ENCODE measurements around the gene LRRC25.

DNA sequence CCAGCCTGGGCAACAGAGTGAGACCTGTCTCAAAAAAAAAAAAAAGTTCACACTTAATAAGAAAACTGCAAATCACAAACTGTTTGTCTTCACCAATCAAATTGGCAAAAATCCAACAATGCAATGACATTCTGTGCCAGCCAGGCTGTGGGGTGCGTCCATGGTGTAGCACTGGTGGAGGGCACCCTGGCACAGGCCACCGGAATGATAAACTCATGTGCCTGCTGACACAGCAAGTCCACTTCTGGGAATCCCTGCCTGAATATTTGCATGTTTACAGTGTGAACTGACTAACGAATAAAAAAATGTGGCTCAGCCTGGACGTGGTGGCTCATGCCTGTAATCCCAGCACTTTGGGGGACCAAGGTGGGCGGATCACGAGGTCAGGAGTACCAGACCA lies 1.6 kb upstream of the LRRC25 start:
- TF ChIP-seq, protein P1, sequence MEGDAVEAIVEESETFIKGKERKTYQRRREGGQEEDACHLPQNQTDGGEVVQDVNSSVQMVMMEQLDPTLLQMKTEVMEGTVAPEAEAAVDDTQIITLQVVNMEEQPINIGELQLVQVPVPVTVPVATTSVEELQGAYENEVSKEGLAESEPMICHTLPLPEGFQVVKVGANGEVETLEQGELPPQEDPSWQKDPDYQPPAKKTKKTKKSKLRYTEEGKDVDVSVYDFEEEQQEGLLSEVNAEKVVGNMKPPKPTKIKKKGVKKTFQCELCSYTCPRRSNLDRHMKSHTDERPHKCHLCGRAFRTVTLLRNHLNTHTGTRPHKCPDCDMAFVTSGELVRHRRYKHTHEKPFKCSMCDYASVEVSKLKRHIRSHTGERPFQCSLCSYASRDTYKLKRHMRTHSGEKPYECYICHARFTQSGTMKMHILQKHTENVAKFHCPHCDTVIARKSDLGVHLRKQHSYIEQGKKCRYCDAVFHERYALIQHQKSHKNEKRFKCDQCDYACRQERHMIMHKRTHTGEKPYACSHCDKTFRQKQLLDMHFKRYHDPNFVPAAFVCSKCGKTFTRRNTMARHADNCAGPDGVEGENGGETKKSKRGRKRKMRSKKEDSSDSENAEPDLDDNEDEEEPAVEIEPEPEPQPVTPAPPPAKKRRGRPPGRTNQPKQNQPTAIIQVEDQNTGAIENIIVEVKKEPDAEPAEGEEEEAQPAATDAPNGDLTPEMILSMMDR (IDR thresholded peaks at IDR 0.05; ENCODE audit: extremely low read depth in 1 of 2, insufficient read depth in 1 of 2, low read depth in 1 of 2, low read length in 2 of 2) = no peak
- no peak for TF ChIP-seq EZH2 (IDR thresholded peaks at IDR 0.05; ENCODE audit: borderline replicate concordance, low read depth, low read length, severe bottlenecking)
- TF ChIP-seq MAX (IDR thresholded peaks at IDR 0.05; ENCODE audit: insufficient read depth, insufficient read length) = no peak
- no peak for TF ChIP-seq MYC (IDR thresholded peaks at IDR 0.05; ENCODE audit: low read depth, low read length)
- no peak for TF ChIP-seq JUN (IDR thresholded peaks at IDR 0.05; ENCODE audit: borderline replicate concordance, insufficient read depth, insufficient read length, low read depth)
- no peak for TF ChIP-seq POLR2A (IDR thresholded peaks at IDR 0.05; ENCODE audit: low read depth, low read length)
- TF ChIP-seq FOS (IDR thresholded peaks at IDR 0.05; ENCODE audit: borderline replicate concordance, insufficient read depth, low read length) = no peak

Data from endothelial cell of umbilical vein (primary cell).